ENCODE data around the gene RBM7. TPM values are rescaled to one million over a fixed set of nuclear protein-coding genes. Genes with fewer than 3 reads are reported as not detected.

Gene RBM7, protein sequence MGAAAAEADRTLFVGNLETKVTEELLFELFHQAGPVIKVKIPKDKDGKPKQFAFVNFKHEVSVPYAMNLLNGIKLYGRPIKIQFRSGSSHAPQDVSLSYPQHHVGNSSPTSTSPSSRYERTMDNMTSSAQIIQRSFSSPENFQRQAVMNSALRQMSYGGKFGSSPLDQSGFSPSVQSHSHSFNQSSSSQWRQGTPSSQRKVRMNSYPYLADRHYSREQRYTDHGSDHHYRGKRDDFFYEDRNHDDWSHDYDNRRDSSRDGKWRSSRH
- 10 to 100 TPM; 50.4 to 79.7 (median 58.5) TPM for total RNA-seq
- 57.6 TPM for total RNA-seq (2013)

DNA sequence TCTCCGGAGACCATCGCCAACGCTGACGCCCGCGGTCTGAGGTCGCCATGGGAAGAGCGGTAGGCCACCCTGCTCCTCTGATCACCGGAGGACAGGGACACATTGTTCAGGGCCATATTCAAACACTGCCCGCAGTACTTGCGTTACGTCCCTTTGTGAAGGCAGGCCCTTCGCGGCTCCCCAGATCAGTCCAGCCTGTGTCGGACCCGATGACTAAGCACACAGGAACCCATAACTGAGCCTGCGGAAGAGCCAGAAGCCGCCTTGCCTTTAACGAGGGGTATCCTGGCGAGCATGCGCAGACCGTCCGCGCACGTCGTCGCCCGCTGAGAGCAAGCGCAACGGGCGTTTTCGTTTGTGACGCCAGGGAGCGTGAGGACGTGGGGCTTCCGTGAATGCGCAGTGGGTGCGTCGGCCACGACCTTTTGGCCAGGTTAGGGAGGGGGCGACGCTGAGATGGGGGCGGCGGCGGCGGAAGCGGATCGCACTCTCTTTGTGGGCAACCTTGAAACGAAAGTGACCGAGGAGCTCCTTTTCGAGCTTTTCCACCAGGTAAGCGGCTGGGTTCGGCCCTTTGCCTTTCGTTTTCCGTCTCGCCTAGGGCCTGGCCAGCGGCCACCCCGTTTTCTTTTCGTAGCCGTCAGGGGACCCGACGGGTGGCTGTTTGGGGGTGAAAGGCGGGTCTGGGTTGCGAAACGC is at the start of gene RBM7, which contains the start of gene C11orf71:
Gene RBM7, plus strand, starts transcription at position 451 of the 699 bp plus-strand sequence. Its CDS starts 6 bp downstream, at position 457.
Gene C11orf71, minus strand, starts transcription at position 296 of the 699 bp plus-strand sequence. Its CDS starts 180 bp downstream, at position 116.
- Mint-ChIP-seq H3K4me1 (peaks cover 45 to 48% of the 10 kb centered on the region in 2 donors), H3K27ac (peak within 1 kb of the TSS; percentile 98 to 99), H3K4me3 (peak within 1 kb of the TSS; percentile 96), H3K36me3 (no peaks in the 10 kb centered on the region), H3K27me3 (ENCODE audit: low read depth in 2 of 2) (no peaks in the 10 kb centered on the region), H3K9me3 (no peaks in the 10 kb centered on the region)
- peaks cover 14% of the 10 kb centered on the region for H3K36me3 ChIP-seq (ENCODE audit: control insufficient read depth, insufficient read depth, low read length)
- intact Hi-C loops (cut with micrococcal nuclease): loop anchor here (1.0 to 10.0 kb wide), 2 partner anchors 39 to 526 kb away; partner anchors contain the start of genes REXO2 and USP28
- no peaks in the 10 kb centered on the region for H3K9me3 ChIP-seq (ENCODE audit: control insufficient read depth, insufficient read depth, low read length)
- H3K4me1 ChIP-seq (ENCODE audit: control insufficient read depth, insufficient read depth, low read length): peaks cover 7% of the 10 kb centered on the region
- H3K4me3 ChIP-seq (ENCODE audit: low read length): peak within 1 kb of the TSS; percentile 81
- peak within 1 kb of the TSS; percentile 95 for H3K27ac ChIP-seq (ENCODE audit: low read length)
- 0% methylated on average over 65 of the region's 65 CpGs for WGBS (ENCODE audit: insufficient coverage)
- no peak for TF ChIP-seq CTCF (IDR thresholded peaks at IDR 0.05)
- no peaks in the 10 kb centered on the region for H3K27me3 ChIP-seq (ENCODE audit: control insufficient read depth, insufficient read depth, low read length)
- peak; percentile 97 to 100 for DNase-seq
- ATAC-seq: peak; percentile 90 to 97 (median 93)

DNA sequence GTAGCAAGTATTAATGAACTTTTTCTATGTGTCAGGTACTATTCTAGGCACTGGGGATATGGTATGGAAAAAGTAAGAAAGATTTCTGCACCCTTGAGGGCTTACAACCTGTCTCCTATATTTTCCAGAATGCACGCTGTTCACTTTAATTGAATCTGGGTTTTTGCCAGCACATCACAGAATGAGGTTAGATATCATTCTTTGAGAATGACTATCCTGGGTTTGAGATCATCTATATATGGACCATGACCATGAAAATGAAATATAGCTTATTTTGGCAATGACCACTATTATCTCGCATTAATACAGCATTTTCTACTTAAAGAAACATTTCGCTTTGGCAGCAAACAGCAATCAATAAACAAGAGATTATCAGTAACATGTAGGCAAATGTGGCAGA is 47.0 kb upstream of the RBM7 start:
- Histone ChIP-seq H3K4me3 (ENCODE audit: low read length) (no peak overlapping the region), H3K36me3 (ENCODE audit: control insufficient read depth, insufficient read depth, low read length) (no peaks in the 10 kb centered on the region), H3K4me1 (ENCODE audit: control insufficient read depth, insufficient read depth, low read length) (no peaks in the 10 kb centered on the region), H3K9me3 (ENCODE audit: control insufficient read depth, insufficient read depth, low read length) (no peaks in the 10 kb centered on the region), H3K27me3 (ENCODE audit: control insufficient read depth, insufficient read depth, low read length) (no peaks in the 10 kb centered on the region), H3K27ac (ENCODE audit: low read length) (no peak overlapping the region)
- DNase-seq (no peak), ATAC-seq (no peak)
- no peak overlapping the region for H3K4me3 Mint-ChIP-seq
- H3K36me3 Mint-ChIP-seq: no peaks in the 10 kb centered on the region
- no peaks in the 10 kb centered on the region for H3K4me1 Mint-ChIP-seq
- intact Hi-C loops (cut with micrococcal nuclease): loop anchor here (5.0 kb wide), 1 partner anchor 409 kb away; no protein-coding TSS in a partner anchor
- H3K27me3 Mint-ChIP-seq (ENCODE audit: low read depth in 2 of 2): peaks cover 2 to 10% of the 10 kb centered on the region in 2 donors
- H3K9me3 Mint-ChIP-seq: no peaks in the 10 kb centered on the region
- no peak overlapping the region for H3K27ac Mint-ChIP-seq
- no peak for TF ChIP-seq CTCF (IDR thresholded peaks at IDR 0.05)
- WGBS (ENCODE audit: insufficient coverage): 100% methylated on average over 1 of the region's 3 CpGs

GRCh38 chr11:114354076-114354475 is 46.4 kb upstream of the RBM7 start:
- H3K27ac ChIP-seq (ENCODE audit: low read length): no peak overlapping the region
- Mint-ChIP-seq H3K9me3 (no peaks in the 10 kb centered on the region), H3K27me3 (ENCODE audit: low read depth in 2 of 2) (peaks cover 2 to 10% of the 10 kb centered on the region in 2 donors), H3K4me3 (no peak overlapping the region), H3K36me3 (no peaks in the 10 kb centered on the region), H3K27ac (no peak overlapping the region), H3K4me1 (no peaks in the 10 kb centered on the region)
- no peaks in the 10 kb centered on the region for H3K4me1 ChIP-seq (ENCODE audit: control insufficient read depth, insufficient read depth, low read length)
- H3K27me3 ChIP-seq (ENCODE audit: control insufficient read depth, insufficient read depth, low read length): no peaks in the 10 kb centered on the region
- H3K36me3 ChIP-seq (ENCODE audit: control insufficient read depth, insufficient read depth, low read length): no peaks in the 10 kb centered on the region
- H3K4me3 ChIP-seq (ENCODE audit: low read length): no peak overlapping the region
- TF ChIP-seq CTCF (IDR thresholded peaks at IDR 0.05): no peak
- WGBS (ENCODE audit: insufficient coverage): 87% methylated on average over 3 of the region's 3 CpGs
- intact Hi-C loops (cut with micrococcal nuclease): loop anchor here (5.0 kb wide), 1 partner anchor 408 kb away; no protein-coding TSS in a partner anchor
- ATAC-seq: no peak
- DNase-seq: no peak
- H3K9me3 ChIP-seq (ENCODE audit: control insufficient read depth, insufficient read depth, low read length): no peaks in the 10 kb centered on the region
